ENCODE measurements around the gene GHRL.
A peak's percentile ranks its signal among the peaks of the same experiment; 100 is the strongest.

GRCh38 chr3:10273702-10274305 lies 18.9 kb downstream of the GHRL start:
- TF ChIP-seq POLR2A (IDR thresholded peaks at IDR 0.05; ENCODE audit: low read depth, low read length) (no peak), CTCF (conservative IDR thresholded peaks at IDR 0.05; ENCODE audit: low read depth, low read length) (no peak), MAFK (IDR thresholded peaks at IDR 0.05; ENCODE audit: low read depth, low read length) (0 out of 2 replicates have a peak, but pooled peaks have one; percentile 20), ELK1 (IDR thresholded peaks at IDR 0.05; ENCODE audit: borderline replicate concordance, low read depth, low read length) (no peak), NFE2L2 (IDR thresholded peaks at IDR 0.05; ENCODE audit: low read depth, low read length) (no peak), CEBPB (IDR thresholded peaks at IDR 0.05; ENCODE audit: low read depth, low read length) (no peak), MAZ (IDR thresholded peaks at IDR 0.05; ENCODE audit: borderline replicate concordance, low read depth, low read length) (no peak), FOS (IDR thresholded peaks at IDR 0.05; ENCODE audit: low read depth, low read length) (no peak), RCOR1 (IDR thresholded peaks at IDR 0.05; ENCODE audit: insufficient replicate concordance, low read length) (no peak), USF2 (IDR thresholded peaks at IDR 0.05; ENCODE audit: low read depth, low read length) (no peak), BHLHE40 (IDR thresholded peaks at IDR 0.05; ENCODE audit: low read depth, low read length) (no peak), RAD21 (IDR thresholded peaks at IDR 0.05; ENCODE audit: low read length) (no peak), RFX5 (IDR thresholded peaks at IDR 0.05; ENCODE audit: low read depth, low read length) (no peak), MXI1 (IDR thresholded peaks at IDR 0.05; ENCODE audit: borderline replicate concordance, low read depth, low read length) (no peak)

Data from IMR-90 (cell line).